GM12878 (cell line): ENCODE data around the gene SPINK8. TPM values are rescaled to one million over a fixed set of nuclear protein-coding genes. Genes with fewer than 3 reads are reported as not detected.
A peak's percentile ranks its signal among the peaks of the same experiment; 100 is the strongest.

Experiments used
- ATAC-seq: fragments of 200-7000 bp; cut with Tn5 transposase; 3 replicates; pipeline ENCODE4 v1.9.1; 2020; ENCODE audit warnings: mild to moderate bottlenecking, moderate library complexity
- BruUV-seq: library from RNA; stranded (reverse); fragments of 400-500 nt; replicated peaks from 2 replicates; lab custom pipeline; 2021; lab: Mats Ljungman, UMichigan
- CTCF ChIA-PET: fragments of 300-600 bp; sonication (Branson Sonifier 250); formaldehyde crosslinking; extraction: SDS; loops from one replicate; lab custom pipeline; 2021; ENCODE audit warnings: inconsistent platforms; lab: Yijun Ruan, JAX
- POLR2A ChIA-PET: fragments of 350-600 bp; formaldehyde crosslinking; extraction: SDS; loops from one replicate; lab custom pipeline; 2021; ENCODE audit warnings: inconsistent platforms; lab: Charles Lee
- RAD21 ChIA-PET: fragments of 300-600 bp; sonication (Branson Sonifier 250); formaldehyde crosslinking; loops from one replicate; lab custom pipeline; 2023; ENCODE audit warnings: antibody characterized with exemption; ENCODE audit not compliant: unreplicated experiment; lab: Charles Lee
- SMC1A ChIA-PET: fragments of 300-600 bp; sonication (Branson Sonifier 250); formaldehyde crosslinking; loops from one replicate; lab custom pipeline; 2023; ENCODE audit not compliant: unreplicated experiment, uncharacterized antibody; lab: Charles Lee
- DNase-seq: peaks from one replicate; pipeline ENCODE4 v3.0.0-alpha.2; 2011; ENCODE audit warnings: low read depth, low spot score
- FAIRE-seq: peaks from 3 replicates; lab custom pipeline; 2011; peaks lifted over from hg19 to GRCh38; lab: Jason Lieb, UNC
- H2AFZ ChIP-seq: 2 replicates; pipeline ENCODE4 v1.6.0; 2011; ENCODE audit warnings: low read depth, low read length, control low read depth; ENCODE audit not compliant: control insufficient read depth
- H3K27ac ChIP-seq: 2 replicates; pipeline ENCODE4 v1.5.1; 2011; ENCODE audit warnings: control low read depth; ENCODE audit not compliant: control insufficient read depth, insufficient read depth
- H3K27me3 ChIP-seq, 2 experiments: replicated peaks in 1 of 2; 2 replicates each; pipeline versions ENCODE4 v1.6.0 to v1.6.1; 2011; ENCODE audit warnings: low read length in 1 of 2; ENCODE audit not compliant: control insufficient read depth in 2 of 2, insufficient read depth in 2 of 2
- H3K36me3 ChIP-seq, 2 experiments: 2 replicates each; pipeline ENCODE4 v1.5.1; 2011; ENCODE audit warnings: low read length in 1 of 2; ENCODE audit not compliant: control insufficient read depth in 2 of 2, insufficient read depth in 2 of 2
- H3K4me1 ChIP-seq: 2 replicates; pipeline ENCODE4 v1.6.1; 2011; ENCODE audit warnings: mild to moderate bottlenecking, low read length, moderate library complexity, mixed read lengths; ENCODE audit not compliant: control insufficient read depth, insufficient read depth
- H3K4me2 ChIP-seq: 2 replicates; pipeline ENCODE4 v1.6.0; 2011; ENCODE audit warnings: control low read depth; ENCODE audit not compliant: control insufficient read depth, insufficient read depth
- H3K4me3 ChIP-seq: fragments of 200-600 bp; sonication (generic); 2 replicates; pipeline ENCODE4 v1.5.1; 2016
- H3K79me2 ChIP-seq: 2 replicates; pipeline ENCODE4 v1.6.0; 2011; ENCODE audit warnings: low read length; ENCODE audit not compliant: control insufficient read depth, insufficient read depth
- H3K9ac ChIP-seq: 2 replicates; pipeline ENCODE4 v1.8.0; 2011; ENCODE audit warnings: low read length, control low read depth, mixed read lengths; ENCODE audit not compliant: control insufficient read depth, insufficient read depth
- H3K9me3 ChIP-seq: replicated peaks from 3 replicates; pipeline ENCODE4 v1.5.1; 2011; ENCODE audit warnings: mild to moderate bottlenecking, low read length; ENCODE audit not compliant: control insufficient read depth, insufficient read depth
- H4K20me1 ChIP-seq: 2 replicates; pipeline ENCODE4 v1.6.0; 2011; ENCODE audit not compliant: control insufficient read depth, insufficient read depth
- CBX3 ChIP-seq: fragments of 200-600 bp; sonication (generic); IDR thresholded peaks from 2 replicates; pipeline ENCODE4 v1.6.1; 2016; ENCODE audit warnings: low read depth, borderline replicate concordance
- CEBPB ChIP-seq, 2 experiments: fragments of 150-350 bp in 1 of 2; IDR thresholded peaks; 2 replicates each; pipeline ENCODE4 v1.6.1; 2012 to 2014; ENCODE audit warnings: low read depth in 2 of 2, low read length in 2 of 2, borderline replicate concordance in 1 of 2, inconsistent platforms in 1 of 2
- CHD1 ChIP-seq: IDR thresholded peaks from 2 replicates; pipeline ENCODE4 v1.6.1; 2012; ENCODE audit warnings: low read depth, low read length, improper control_type of control experiment
- CREB1 ChIP-seq: IDR thresholded peaks from 2 replicates; pipeline ENCODE4 v1.6.1; 2012; ENCODE audit warnings: low read depth, mild to moderate bottlenecking, inconsistent platforms
- EED ChIP-seq: sonication (generic); IDR thresholded peaks from 2 replicates; pipeline ENCODE4 v1.6.1; 2016; ENCODE audit warnings: antibody characterized with exemption, low read depth
- GATAD2B ChIP-seq: fragments of 450-650 bp; conservative IDR thresholded peaks from 2 replicates; pipeline ENCODE4 v1.6.1; 2017; ENCODE audit warnings: low read depth, mild to moderate bottlenecking, moderate library complexity
- HDAC2 ChIP-seq: fragments of 200-600 bp; sonication (generic); IDR thresholded peaks from 2 replicates; pipeline ENCODE4 v1.6.1; 2017
- NR2C2 ChIP-seq: IDR thresholded peaks from 2 replicates; pipeline ENCODE4 v1.6.1; 2011; ENCODE audit warnings: borderline replicate concordance, low read depth; ENCODE audit not compliant: control insufficient read depth, insufficient read length
- SPI1 ChIP-seq: IDR thresholded peaks from 2 replicates; pipeline ENCODE4 v1.6.1; 2011; ENCODE audit warnings: low read depth, mild to moderate bottlenecking, low read length, moderate library complexity, borderline replicate concordance; ENCODE audit not compliant: insufficient read depth
- SREBF2 ChIP-seq: IDR thresholded peaks from 2 replicates; pipeline ENCODE4 v1.6.1; 2012; ENCODE audit warnings: mild to moderate bottlenecking, low read length
- TBL1XR1 ChIP-seq: IDR thresholded peaks from 2 replicates; pipeline ENCODE4 v1.6.1; 2012; ENCODE audit warnings: low read depth, low read length, improper control_type of control experiment
- TCF12 ChIP-seq: IDR thresholded peaks from 2 replicates; pipeline ENCODE4 v1.6.1; 2011; ENCODE audit warnings: low read depth, mild to moderate bottlenecking, low read length
- WGBS: methylation state at CpG from one replicate; pipeline ENCODE4 v1.1.6; 2016; ENCODE audit warnings: low lambda C conversion rate; ENCODE audit not compliant: insufficient replicate concordance, insufficient coverage; ENCODE audit errors: missing lambda C conversion rate; 5-methylcytosine and 5-hydroxymethylcytosine counted together
- in situ Hi-C: fragments of 300-500 bp; cut with MboI; formaldehyde crosslinking; loops from 9 replicates; pipeline ENCODE4 v1.14.3; 2018; ENCODE audit warnings: mixed read lengths
- intact Hi-C: fragments of 100-400 bp; cut with micrococcal nuclease; formaldehyde crosslinking; loops from one replicate; pipeline ENCODE4 v1.14.2; 2022; ENCODE audit not compliant: unreplicated experiment
- polyA plus RNA-seq, 11 experiments: library from polyadenylated mRNA; depleted of rRNA in 4 of 11; unstranded in 6 of 11; stranded (reverse) in 5 of 11; fragments of >200 nt; fragmentation: Nextera tagmentation in 4 of 11; fragmentation: Illumina TruSeq in 1 of 11; extraction: Ambion mirVana in 4 of 11; extraction: Trizol in 1 of 11; gene quantifications; 1 replicate in 1 of 11; 2 replicates in 10 of 11; pipeline versions ENCODE4 v1.2.1 to v1.2.3, GENCODE V29; 2011 to 2016; ENCODE audit warnings: inconsistent platforms in 2 of 11, missing spikeins in 2 of 11, low read depth in 1 of 11
- total RNA-seq, 4 experiments: library from RNA; depleted of rRNA in 3 of 4; stranded (reverse); fragments of >200 nt in 3 of 4; fragmentation: Illumina TruSeq in 1 of 4; extraction: Trizol in 1 of 4; gene quantifications; 2 replicates each; pipeline versions ENCODE4 v1.2.1 to v1.2.3, GENCODE V29; 2013 to 2021
- TF ChIP-seq, protein P1 (sequence below): fragments of 450-650 bp; IDR thresholded peaks from 2 replicates; pipeline ENCODE4 v1.6.1; 2014; ENCODE audit warnings: mild to moderate bottlenecking
- TF ChIP-seq, protein P2 (sequence below): fragments of 450-650 bp; IDR thresholded peaks from 2 replicates; pipeline ENCODE4 v1.6.1; 2017; ENCODE audit warnings: mild to moderate bottlenecking, low read depth, inconsistent platforms; ENCODE audit not compliant: poor library complexity, severe bottlenecking
- TF ChIP-seq, protein P3 (sequence below): IDR thresholded peaks from 2 replicates; pipeline ENCODE4 v1.6.1; 2012; ENCODE audit warnings: mild to moderate bottlenecking, low read depth, low read length
- TF ChIP-seq, protein P4 (sequence below): IDR thresholded peaks from 2 replicates; pipeline ENCODE4 v1.6.1; 2012; ENCODE audit warnings: low read depth, low read length, improper control_type of control experiment

SPINK8 gene
- total and polyA plus RNA-seq, 10 of the 15 experiments (the other 5 are each of a cell fraction or from before 2014, with no cell fraction given), result not detected

DNA sequence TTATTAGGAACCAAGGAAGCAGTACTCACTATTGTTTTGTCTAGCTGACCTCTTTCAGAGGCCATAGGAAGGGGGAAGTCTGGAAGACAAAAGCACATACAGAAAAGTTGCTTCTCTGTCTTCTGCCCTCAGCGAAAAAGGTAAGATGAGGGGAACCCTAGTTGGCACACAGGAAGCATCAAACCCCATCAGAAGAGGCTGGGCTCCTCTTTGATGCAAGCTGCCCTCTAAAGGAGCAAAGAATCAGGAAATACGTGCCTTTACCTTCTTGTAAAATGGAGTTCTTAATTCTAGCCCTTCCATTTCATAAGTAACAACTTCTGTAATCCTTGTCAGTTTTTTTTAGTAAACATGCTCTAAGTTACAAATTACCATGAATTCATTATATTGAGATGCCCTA, 12.5 kb downstream of the SPINK8 start:
- H4K20me1 ChIP-seq, result no peaks in the 10 kb centered on the region
- H3K4me2 ChIP-seq, result no peak overlapping the region
- SMC1A ChIA-PET, result interaction anchor here (0.9 kb wide), 1 partner anchor 80 kb away, joined by 3 read pairs; no protein-coding TSS in a partner anchor
- no peaks in the 10 kb centered on the region for H3K27me3 ChIP-seq
- H3K4me3 ChIP-seq, result no peak overlapping the region
- WGBS, result 46% methylated on average over 2 of the region's 2 CpGs
- FAIRE-seq (no peak), ATAC-seq (no peak), DNase-seq (no peak)
- CTCF ChIA-PET, result interaction anchor here (0.9 to 2.1 kb wide), 2 partner anchors 38 to 80 kb away, joined by 3 to 11 read pairs; no protein-coding TSS in a partner anchor
- H3K4me1 ChIP-seq, result no peaks in the 10 kb centered on the region
- no peak overlapping the region for H3K9ac ChIP-seq
- TF ChIP-seq, protein P1, sequence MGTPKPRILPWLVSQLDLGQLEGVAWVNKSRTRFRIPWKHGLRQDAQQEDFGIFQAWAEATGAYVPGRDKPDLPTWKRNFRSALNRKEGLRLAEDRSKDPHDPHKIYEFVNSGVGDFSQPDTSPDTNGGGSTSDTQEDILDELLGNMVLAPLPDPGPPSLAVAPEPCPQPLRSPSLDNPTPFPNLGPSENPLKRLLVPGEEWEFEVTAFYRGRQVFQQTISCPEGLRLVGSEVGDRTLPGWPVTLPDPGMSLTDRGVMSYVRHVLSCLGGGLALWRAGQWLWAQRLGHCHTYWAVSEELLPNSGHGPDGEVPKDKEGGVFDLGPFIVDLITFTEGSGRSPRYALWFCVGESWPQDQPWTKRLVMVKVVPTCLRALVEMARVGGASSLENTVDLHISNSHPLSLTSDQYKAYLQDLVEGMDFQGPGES, result no peak
- TF ChIP-seq, protein P2, sequence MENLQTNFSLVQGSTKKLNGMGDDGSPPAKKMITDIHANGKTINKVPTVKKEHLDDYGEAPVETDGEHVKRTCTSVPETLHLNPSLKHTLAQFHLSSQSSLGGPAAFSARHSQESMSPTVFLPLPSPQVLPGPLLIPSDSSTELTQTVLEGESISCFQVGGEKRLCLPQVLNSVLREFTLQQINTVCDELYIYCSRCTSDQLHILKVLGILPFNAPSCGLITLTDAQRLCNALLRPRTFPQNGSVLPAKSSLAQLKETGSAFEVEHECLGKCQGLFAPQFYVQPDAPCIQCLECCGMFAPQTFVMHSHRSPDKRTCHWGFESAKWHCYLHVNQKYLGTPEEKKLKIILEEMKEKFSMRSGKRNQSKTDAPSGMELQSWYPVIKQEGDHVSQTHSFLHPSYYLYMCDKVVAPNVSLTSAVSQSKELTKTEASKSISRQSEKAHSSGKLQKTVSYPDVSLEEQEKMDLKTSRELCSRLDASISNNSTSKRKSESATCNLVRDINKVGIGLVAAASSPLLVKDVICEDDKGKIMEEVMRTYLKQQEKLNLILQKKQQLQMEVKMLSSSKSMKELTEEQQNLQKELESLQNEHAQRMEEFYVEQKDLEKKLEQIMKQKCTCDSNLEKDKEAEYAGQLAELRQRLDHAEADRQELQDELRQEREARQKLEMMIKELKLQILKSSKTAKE, result no peak
- TF ChIP-seq TCF12 (no peak), TBL1XR1 (no peak), CEBPB (IDR thresholded peaks at IDR 0.05; ENCODE audit: borderline replicate concordance in 1 of 2, low read depth in 2 of 2, low read length in 2 of 2) (no peak), CREB1 (no peak), SPI1 (no peak), GATAD2B (no peak), SREBF2 (no peak), HDAC2 (no peak), NR2C2 (no peak), CHD1 (no peak), EED (no peak), CBX3 (no peak)
- TF ChIP-seq, protein P3, sequence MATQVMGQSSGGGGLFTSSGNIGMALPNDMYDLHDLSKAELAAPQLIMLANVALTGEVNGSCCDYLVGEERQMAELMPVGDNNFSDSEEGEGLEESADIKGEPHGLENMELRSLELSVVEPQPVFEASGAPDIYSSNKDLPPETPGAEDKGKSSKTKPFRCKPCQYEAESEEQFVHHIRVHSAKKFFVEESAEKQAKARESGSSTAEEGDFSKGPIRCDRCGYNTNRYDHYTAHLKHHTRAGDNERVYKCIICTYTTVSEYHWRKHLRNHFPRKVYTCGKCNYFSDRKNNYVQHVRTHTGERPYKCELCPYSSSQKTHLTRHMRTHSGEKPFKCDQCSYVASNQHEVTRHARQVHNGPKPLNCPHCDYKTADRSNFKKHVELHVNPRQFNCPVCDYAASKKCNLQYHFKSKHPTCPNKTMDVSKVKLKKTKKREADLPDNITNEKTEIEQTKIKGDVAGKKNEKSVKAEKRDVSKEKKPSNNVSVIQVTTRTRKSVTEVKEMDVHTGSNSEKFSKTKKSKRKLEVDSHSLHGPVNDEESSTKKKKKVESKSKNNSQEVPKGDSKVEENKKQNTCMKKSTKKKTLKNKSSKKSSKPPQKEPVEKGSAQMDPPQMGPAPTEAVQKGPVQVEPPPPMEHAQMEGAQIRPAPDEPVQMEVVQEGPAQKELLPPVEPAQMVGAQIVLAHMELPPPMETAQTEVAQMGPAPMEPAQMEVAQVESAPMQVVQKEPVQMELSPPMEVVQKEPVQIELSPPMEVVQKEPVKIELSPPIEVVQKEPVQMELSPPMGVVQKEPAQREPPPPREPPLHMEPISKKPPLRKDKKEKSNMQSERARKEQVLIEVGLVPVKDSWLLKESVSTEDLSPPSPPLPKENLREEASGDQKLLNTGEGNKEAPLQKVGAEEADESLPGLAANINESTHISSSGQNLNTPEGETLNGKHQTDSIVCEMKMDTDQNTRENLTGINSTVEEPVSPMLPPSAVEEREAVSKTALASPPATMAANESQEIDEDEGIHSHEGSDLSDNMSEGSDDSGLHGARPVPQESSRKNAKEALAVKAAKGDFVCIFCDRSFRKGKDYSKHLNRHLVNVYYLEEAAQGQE, result no peak
- TF ChIP-seq, protein P4, sequence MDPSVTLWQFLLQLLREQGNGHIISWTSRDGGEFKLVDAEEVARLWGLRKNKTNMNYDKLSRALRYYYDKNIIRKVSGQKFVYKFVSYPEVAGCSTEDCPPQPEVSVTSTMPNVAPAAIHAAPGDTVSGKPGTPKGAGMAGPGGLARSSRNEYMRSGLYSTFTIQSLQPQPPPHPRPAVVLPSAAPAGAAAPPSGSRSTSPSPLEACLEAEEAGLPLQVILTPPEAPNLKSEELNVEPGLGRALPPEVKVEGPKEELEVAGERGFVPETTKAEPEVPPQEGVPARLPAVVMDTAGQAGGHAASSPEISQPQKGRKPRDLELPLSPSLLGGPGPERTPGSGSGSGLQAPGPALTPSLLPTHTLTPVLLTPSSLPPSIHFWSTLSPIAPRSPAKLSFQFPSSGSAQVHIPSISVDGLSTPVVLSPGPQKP, result no peak
- in situ Hi-C loops (no loop called here), intact Hi-C loops (no loop called here)
- POLR2A ChIA-PET, result interaction anchor here (0.6 kb wide), 1 partner anchor 43 kb away, joined by 3 read pairs; no protein-coding TSS in a partner anchor
- no TSS peak for BruUV-seq
- peak overlapping the region; percentile 15; the same call in 1 of the 2 replicates for H2AFZ ChIP-seq
- no peaks in the 10 kb centered on the region for H3K36me3 ChIP-seq
- no peaks in the 10 kb centered on the region for H3K79me2 ChIP-seq
- H3K27ac ChIP-seq, result no peak overlapping the region
- no peaks in the 10 kb centered on the region; the same call in 2 of the 3 replicates for H3K9me3 ChIP-seq
- RAD21 ChIA-PET, result no interaction called here
